Activated CD4-positive, alpha-beta T cell treated with anti-CD3 and anti-CD28 coated beads for 4 hours (primary cell): ENCODE measurements around the gene ALG14.

Source experiments
- DNase-seq, 2 donors: peaks; one replicate each; pipeline ENCODE4 v3.0.0-alpha.2; 2020

Gene ALG14

DNA sequence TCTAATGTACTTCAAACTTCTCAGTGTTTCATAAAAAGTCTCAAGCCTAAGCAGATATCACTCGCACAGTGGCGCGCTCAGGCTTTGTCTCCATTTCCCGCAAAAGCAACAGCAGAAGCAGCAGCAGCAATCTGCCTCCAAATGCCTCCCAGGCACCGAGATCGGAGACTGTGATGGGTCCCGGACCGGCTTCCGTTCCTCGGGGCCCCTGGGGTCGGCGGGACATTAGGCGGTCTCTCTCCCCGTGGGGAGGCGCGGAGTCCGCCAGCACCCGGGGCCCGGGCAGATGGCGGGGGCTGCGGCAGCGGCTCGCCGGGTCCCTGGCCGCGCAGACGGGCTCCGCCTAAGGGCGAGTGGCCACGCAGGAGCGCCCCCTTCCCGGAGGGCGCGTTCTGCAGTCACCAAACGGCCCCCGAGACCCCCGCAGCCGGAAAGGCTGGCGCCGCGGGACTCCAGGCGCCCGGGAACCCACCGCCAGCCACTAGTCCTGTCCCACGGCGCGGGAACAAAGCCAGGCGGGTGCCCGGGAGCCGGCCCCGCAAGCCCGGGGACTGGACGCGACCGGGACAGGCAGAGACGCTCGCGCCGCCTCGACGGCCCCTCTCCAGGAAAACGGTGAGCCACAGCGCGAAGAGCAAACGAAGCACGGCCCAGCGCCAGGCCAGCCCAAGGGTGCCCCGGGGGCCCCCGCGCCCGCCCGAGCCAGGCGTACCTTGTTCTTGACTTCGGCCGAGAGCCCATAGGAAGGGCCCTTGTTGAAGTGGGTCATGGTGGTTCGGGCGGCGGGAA lies 146.4 kb downstream of the ALG14 start:
- peak; percentile 3 to 10 for DNase-seq

DNA sequence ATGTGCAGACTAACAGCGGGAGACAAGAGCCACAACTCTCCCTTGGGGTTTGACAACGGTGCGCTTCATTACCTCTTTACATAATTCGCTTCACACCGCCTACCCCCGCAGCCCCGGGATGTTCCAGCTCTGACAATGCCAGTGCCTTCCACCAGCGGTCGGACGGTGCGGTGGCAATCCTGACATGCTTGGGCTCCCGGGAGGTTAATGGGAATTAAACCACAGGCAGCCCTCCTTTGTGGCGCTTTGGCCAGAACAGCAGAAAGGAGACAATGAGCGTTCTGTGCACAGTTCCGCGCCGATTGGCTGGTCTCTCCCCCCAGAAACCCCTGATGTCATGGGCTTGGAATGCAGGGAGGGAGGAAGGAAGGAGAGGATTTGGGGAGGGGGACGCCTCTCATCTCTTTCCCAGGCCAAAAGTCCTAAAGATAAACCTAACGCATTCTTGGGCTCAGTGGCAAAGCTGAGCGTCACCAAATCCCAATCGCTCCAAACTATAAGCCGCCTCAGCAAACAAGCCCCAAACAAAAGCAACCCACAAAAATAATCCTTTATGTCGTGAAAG lies 147.1 kb downstream of the ALG14 start:
- peak in 1 of 2 donors; percentile 6 for DNase-seq

DNA sequence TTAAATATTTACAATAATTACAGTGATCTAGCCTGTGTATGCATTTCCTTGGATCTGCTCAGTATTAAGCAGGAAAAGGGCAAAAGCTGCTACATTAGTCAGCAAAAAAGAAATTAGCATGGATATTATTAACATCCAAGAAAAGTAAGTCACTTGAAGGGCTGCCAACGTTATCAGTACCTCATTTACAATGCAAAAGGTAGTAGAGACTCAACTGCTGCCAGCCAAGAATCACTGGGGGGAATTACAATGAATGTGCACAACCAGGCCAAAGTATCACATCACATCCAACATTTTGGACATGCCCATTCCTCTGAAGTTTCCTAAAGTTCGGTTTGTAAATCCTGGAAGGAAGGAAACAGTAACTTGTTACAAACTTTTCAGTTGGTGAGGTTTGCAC lies 147.7 kb downstream of the ALG14 start:
- DNase-seq: no peak
